HepG2 (cell line): ENCODE results near the gene TEKT1. TPM values are rescaled to one million over a fixed set of nuclear protein-coding genes. Genes with fewer than 3 reads are reported as not detected.

Experiments used
- GABPA ChIP-seq, 2 experiments: IDR thresholded peaks; 2 replicates each; pipeline ENCODE4 v1.6.1; 2011 to 2016; ENCODE audit warnings: low read depth in 2 of 2, low read length in 1 of 2, missing biosample characterization in 1 of 2, missing genetic modification characterization in 1 of 2
- HNRNPUL1 ChIP-seq: fragments of 200-400 bp; formaldehyde crosslinking; IDR thresholded peaks from 2 replicates; pipeline ENCODE4 v1.6.1; 2017; ENCODE audit warnings: low read depth, mild to moderate bottlenecking, low read length, moderate library complexity
- MTA1 ChIP-seq: sonication (generic); formaldehyde crosslinking; IDR thresholded peaks from 2 replicates; pipeline ENCODE4 v1.4.0; 2020; ENCODE audit warnings: missing genetic modification reagents, mild to moderate bottlenecking, borderline replicate concordance
- THYN1 ChIP-seq: sonication (generic); formaldehyde crosslinking; IDR thresholded peaks from 2 replicates; pipeline ENCODE4 v1.8.1; 2023; ENCODE audit warnings: low read depth, mild to moderate bottlenecking, moderate library complexity, missing genetic modification reagents, borderline replicate concordance
- ZFX ChIP-seq: sonication (generic); formaldehyde crosslinking; IDR thresholded peaks from 2 replicates; pipeline ENCODE4 v1.4.0; 2020; ENCODE audit warnings: mild to moderate bottlenecking, low read depth, missing genetic modification reagents, moderate library complexity
- ZMYM4 ChIP-seq: sonication (generic); formaldehyde crosslinking; IDR thresholded peaks from 2 replicates; pipeline ENCODE4 v1.8.1; 2023; ENCODE audit warnings: mild to moderate bottlenecking, missing genetic modification reagents
- ZNF263 ChIP-seq: sonication (generic); formaldehyde crosslinking; IDR thresholded peaks from 2 replicates; pipeline ENCODE4 v1.4.0; 2020; ENCODE audit warnings: missing genetic modification reagents
- ZNF282 ChIP-seq: fragments of 450-650 bp; IDR thresholded peaks from 2 replicates; pipeline ENCODE4 v1.6.1; 2018; ENCODE audit not compliant: partially characterized antibody
- ZNF292 ChIP-seq: sonication (generic); formaldehyde crosslinking; IDR thresholded peaks from 2 replicates; pipeline ENCODE4 v1.8.1; 2022; ENCODE audit warnings: mild to moderate bottlenecking, low read depth, missing genetic modification reagents, borderline replicate concordance
- ZNF616 ChIP-seq: sonication (generic); formaldehyde crosslinking; IDR thresholded peaks from 2 replicates; pipeline ENCODE4 v1.5.0; 2020; ENCODE audit warnings: low read depth, mild to moderate bottlenecking, missing genetic modification reagents
- polyA plus RNA-seq, 8 experiments: library from polyadenylated mRNA; depleted of rRNA in 3 of 8; stranded (reverse) in 7 of 8; unstranded in 1 of 8; fragments of >200 nt; fragmentation: Illumina TruSeq in 4 of 8; extraction: Trizol in 4 of 8; gene quantifications; 2 replicates each; pipeline versions ENCODE4 v1.2.1 to v1.2.3, GENCODE V29; 2011 to 2016; ENCODE audit warnings: low read depth in 4 of 8, missing spikeins in 1 of 8, mixed read lengths in 1 of 8; ENCODE audit not compliant: insufficient read depth in 1 of 8
- total RNA-seq, 5 experiments: library from RNA; depleted of rRNA; stranded (reverse); fragments of >200 nt; fragmentation: Illumina TruSeq; extraction: Trizol; gene quantifications; 2 replicates each; pipeline ENCODE4 v1.2.3, GENCODE V29; 2016; ENCODE audit warnings: low read depth in 1 of 5
- TF ChIP-seq, protein P1 (sequence below): sonication (generic); formaldehyde crosslinking; IDR thresholded peaks from 2 replicates; pipeline ENCODE4 v1.4.0; 2020; ENCODE audit warnings: mild to moderate bottlenecking, missing genetic modification reagents
- TF ChIP-seq, protein P2 (sequence below): IDR thresholded peaks from 2 replicates; pipeline ENCODE4 v1.6.1; 2018; ENCODE audit warnings: missing genetic modification reagents, mild to moderate bottlenecking, missing compliant biosample characterization
- TF ChIP-seq, protein P3 (sequence below): sonication (generic); formaldehyde crosslinking; IDR thresholded peaks from 2 replicates; pipeline ENCODE4 v1.8.0; 2022; ENCODE audit warnings: mild to moderate bottlenecking, missing genetic modification reagents, moderate library complexity
- TF ChIP-seq, protein P4 (sequence below): sonication (generic); formaldehyde crosslinking; IDR thresholded peaks from 2 replicates; pipeline ENCODE4 v1.4.0; 2020; ENCODE audit warnings: missing genetic modification reagents
- TF ChIP-seq, protein P5 (sequence below): IDR thresholded peaks from 2 replicates; pipeline ENCODE4 v1.6.1; 2016; ENCODE audit warnings: control low read depth

The TEKT1 gene
- total and polyA plus RNA-seq, 2 of the 13 experiments (the other 11 are each of a cell fraction or from before 2014, with no cell fraction given) = not detected

DNA sequence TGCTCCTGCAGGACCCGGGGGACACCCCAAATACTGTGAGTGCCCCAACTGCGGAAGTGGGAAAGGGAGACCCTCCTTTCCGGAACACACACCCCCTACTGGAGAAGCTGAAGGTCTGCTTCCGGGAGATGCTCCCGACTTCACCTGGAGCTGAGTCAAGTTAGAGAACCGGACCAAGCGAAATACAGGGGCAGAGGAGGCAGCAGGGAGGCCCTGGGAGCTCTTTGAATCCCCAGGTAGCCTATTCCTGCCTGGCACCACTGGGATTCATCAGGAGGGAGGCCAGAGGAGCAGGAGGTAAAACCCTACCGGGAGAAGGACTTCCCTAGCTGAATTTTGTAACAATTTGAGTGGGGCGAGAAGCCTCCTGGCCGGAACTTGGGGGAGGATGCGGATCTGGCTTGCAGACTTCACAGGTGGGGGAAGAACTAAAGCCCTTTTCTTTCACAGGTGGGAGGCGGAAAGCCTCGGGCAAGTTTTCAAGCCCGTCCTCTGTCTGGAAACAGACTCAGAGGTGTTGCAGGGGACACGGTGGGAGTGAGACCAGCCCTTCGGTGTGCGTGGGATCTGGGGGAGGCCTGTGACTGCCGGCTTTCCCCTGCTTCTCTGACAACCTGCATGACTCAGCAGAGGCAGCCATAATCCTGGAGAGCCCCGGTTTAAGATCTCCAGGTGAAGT, 22.4 kb upstream of the TEKT1 start (continued):
- TF ChIP-seq, protein P1, sequence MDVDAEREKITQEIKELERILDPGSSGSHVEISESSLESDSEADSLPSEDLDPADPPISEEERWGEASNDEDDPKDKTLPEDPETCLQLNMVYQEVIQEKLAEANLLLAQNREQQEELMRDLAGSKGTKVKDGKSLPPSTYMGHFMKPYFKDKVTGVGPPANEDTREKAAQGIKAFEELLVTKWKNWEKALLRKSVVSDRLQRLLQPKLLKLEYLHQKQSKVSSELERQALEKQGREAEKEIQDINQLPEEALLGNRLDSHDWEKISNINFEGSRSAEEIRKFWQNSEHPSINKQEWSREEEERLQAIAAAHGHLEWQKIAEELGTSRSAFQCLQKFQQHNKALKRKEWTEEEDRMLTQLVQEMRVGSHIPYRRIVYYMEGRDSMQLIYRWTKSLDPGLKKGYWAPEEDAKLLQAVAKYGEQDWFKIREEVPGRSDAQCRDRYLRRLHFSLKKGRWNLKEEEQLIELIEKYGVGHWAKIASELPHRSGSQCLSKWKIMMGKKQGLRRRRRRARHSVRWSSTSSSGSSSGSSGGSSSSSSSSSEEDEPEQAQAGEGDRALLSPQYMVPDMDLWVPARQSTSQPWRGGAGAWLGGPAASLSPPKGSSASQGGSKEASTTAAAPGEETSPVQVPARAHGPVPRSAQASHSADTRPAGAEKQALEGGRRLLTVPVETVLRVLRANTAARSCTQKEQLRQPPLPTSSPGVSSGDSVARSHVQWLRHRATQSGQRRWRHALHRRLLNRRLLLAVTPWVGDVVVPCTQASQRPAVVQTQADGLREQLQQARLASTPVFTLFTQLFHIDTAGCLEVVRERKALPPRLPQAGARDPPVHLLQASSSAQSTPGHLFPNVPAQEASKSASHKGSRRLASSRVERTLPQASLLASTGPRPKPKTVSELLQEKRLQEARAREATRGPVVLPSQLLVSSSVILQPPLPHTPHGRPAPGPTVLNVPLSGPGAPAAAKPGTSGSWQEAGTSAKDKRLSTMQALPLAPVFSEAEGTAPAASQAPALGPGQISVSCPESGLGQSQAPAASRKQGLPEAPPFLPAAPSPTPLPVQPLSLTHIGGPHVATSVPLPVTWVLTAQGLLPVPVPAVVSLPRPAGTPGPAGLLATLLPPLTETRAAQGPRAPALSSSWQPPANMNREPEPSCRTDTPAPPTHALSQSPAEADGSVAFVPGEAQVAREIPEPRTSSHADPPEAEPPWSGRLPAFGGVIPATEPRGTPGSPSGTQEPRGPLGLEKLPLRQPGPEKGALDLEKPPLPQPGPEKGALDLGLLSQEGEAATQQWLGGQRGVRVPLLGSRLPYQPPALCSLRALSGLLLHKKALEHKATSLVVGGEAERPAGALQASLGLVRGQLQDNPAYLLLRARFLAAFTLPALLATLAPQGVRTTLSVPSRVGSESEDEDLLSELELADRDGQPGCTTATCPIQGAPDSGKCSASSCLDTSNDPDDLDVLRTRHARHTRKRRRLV (CRISPR knock-in tag) = 0 out of 2 replicates have a peak, but pooled peaks have one; percentile 48
- TF ChIP-seq, protein P2, sequence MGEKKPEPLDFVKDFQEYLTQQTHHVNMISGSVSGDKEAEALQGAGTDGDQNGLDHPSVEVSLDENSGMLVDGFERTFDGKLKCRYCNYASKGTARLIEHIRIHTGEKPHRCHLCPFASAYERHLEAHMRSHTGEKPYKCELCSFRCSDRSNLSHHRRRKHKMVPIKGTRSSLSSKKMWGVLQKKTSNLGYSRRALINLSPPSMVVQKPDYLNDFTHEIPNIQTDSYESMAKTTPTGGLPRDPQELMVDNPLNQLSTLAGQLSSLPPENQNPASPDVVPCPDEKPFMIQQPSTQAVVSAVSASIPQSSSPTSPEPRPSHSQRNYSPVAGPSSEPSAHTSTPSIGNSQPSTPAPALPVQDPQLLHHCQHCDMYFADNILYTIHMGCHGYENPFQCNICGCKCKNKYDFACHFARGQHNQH (CRISPR knock-in tag) = peak; percentile 36; the same call in 1 of the 2 replicates
- TF ChIP-seq ZNF282 = no peak
- peak; percentile 90 for TF ChIP-seq ZMYM4 (CRISPR knock-in tag)
- TF ChIP-seq ZFX (CRISPR knock-in tag) = peak; percentile 81
- TF ChIP-seq, protein P3, sequence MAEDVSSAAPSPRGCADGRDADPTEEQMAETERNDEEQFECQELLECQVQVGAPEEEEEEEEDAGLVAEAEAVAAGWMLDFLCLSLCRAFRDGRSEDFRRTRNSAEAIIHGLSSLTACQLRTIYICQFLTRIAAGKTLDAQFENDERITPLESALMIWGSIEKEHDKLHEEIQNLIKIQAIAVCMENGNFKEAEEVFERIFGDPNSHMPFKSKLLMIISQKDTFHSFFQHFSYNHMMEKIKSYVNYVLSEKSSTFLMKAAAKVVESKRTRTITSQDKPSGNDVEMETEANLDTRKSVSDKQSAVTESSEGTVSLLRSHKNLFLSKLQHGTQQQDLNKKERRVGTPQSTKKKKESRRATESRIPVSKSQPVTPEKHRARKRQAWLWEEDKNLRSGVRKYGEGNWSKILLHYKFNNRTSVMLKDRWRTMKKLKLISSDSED (CRISPR knock-in tag) = no peak
- TF ChIP-seq ZNF292 (CRISPR knock-in tag) = 0 out of 2 replicates have a peak, but pooled peaks have one; percentile 5
- TF ChIP-seq, protein P4, sequence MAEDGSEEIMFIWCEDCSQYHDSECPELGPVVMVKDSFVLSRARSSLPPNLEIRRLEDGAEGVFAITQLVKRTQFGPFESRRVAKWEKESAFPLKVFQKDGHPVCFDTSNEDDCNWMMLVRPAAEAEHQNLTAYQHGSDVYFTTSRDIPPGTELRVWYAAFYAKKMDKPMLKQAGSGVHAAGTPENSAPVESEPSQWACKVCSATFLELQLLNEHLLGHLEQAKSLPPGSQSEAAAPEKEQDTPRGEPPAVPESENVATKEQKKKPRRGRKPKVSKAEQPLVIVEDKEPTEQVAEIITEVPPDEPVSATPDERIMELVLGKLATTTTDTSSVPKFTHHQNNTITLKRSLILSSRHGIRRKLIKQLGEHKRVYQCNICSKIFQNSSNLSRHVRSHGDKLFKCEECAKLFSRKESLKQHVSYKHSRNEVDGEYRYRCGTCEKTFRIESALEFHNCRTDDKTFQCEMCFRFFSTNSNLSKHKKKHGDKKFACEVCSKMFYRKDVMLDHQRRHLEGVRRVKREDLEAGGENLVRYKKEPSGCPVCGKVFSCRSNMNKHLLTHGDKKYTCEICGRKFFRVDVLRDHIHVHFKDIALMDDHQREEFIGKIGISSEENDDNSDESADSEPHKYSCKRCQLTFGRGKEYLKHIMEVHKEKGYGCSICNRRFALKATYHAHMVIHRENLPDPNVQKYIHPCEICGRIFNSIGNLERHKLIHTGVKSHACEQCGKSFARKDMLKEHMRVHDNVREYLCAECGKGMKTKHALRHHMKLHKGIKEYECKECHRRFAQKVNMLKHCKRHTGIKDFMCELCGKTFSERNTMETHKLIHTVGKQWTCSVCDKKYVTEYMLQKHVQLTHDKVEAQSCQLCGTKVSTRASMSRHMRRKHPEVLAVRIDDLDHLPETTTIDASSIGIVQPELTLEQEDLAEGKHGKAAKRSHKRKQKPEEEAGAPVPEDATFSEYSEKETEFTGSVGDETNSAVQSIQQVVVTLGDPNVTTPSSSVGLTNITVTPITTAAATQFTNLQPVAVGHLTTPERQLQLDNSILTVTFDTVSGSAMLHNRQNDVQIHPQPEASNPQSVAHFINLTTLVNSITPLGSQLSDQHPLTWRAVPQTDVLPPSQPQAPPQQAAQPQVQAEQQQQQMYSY (CRISPR knock-in tag) = peak; percentile 34; the same call in 1 of the 2 replicates
- TF ChIP-seq ZNF616 (CRISPR knock-in tag) = no peak; the same call in 1 of the 2 replicates
- TF ChIP-seq HNRNPUL1 = no peak
- TF ChIP-seq, protein P5, sequence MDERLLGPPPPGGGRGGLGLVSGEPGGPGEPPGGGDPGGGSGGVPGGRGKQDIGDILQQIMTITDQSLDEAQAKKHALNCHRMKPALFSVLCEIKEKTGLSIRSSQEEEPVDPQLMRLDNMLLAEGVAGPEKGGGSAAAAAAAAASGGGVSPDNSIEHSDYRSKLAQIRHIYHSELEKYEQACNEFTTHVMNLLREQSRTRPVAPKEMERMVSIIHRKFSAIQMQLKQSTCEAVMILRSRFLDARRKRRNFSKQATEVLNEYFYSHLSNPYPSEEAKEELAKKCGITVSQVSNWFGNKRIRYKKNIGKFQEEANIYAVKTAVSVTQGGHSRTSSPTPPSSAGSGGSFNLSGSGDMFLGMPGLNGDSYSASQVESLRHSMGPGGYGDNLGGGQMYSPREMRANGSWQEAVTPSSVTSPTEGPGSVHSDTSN = no peak
- peak; percentile 67 for TF ChIP-seq GABPA (IDR thresholded peaks at IDR 0.05; ENCODE audit: low read depth, low read length)
- TF ChIP-seq GABPA (CRISPR knock-in tag; IDR thresholded peaks at IDR 0.05; ENCODE audit: low read depth) = peak; percentile 93
- TF ChIP-seq ZNF263 (CRISPR knock-in tag) = peak; percentile 69
- peak; percentile 32; the same call in 1 of the 2 replicates for TF ChIP-seq MTA1 (CRISPR knock-in tag)
- no peak for TF ChIP-seq THYN1 (CRISPR knock-in tag)
